CD4-positive, alpha-beta T cell treated with Interleukin-15 for 4 hours (primary cell): ENCODE measurements around the gene MRM2.

Experiments used
- DNase-seq: peaks from one replicate; pipeline ENCODE4 v3.0.0-alpha.2; 2020; ENCODE audit warnings: low spot score

MRM2 gene

DNA sequence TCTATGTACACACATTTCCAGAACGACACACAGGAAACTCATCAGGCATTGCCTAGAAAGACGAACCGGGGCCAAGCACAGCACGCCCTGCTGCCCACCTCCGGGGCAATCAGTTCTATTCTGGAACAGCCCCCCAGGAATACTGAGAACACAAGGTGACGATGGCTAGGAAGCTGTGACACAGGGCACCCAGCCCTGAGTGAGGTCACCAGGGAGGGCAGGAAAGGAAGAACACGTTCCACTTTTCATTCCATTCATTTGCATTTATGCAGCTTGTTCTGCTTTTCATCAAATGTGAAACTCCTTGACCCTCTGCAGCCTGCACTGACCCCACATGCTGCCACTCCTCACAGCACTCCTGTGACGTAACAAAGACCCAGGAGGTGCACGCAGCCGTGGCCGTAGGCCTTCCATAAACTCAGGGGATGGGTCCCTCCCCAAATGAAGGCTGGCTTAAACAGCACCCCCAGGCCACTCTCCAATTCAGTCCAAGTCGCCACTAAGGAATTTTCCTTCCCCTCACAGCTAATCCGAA lies 38.2 kb downstream of the MRM2 start:
- DNase-seq, result no peak

DNA sequence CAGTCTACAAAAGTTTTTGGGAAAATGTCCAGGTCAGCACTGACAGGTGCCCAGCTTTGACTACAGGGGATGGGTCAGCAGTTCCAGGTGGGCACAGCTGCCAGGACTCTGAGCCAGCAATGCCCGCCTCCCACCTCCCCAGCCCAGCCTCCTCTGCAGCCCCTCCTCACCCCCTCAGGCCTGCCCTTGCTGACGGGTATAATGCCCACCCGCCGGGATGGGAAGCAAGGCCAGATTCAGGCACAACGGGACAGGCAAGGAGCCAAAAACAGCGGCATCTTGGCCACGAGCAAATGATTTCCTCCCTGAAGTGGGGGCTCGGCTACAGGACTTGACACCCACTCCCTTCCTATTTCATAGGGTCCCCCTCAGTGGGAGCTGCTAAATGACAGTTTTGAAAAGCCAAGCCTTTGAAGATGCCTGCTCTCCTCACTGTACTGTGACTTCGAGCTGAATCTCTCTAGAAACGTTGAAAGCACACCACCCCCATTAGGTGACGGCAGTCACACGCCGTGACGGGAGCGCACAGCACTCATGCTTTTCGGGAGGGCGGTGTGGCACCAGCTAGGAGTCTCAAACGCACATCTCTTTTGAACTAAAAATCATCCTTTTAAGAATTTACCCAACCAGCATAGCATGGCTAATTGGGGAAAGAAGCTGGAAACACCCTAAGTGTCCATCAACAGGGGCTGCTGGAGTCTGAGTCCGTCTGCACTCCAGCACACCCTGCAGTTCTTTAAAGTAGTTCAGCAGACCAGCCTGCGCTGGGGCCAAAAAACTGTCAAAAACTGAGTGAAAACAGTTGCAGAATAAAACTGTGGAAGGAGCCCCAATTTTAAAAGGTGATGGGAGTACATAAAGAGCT lies 38.9 kb downstream of the MRM2 start:
- no peak for DNase-seq

DNA sequence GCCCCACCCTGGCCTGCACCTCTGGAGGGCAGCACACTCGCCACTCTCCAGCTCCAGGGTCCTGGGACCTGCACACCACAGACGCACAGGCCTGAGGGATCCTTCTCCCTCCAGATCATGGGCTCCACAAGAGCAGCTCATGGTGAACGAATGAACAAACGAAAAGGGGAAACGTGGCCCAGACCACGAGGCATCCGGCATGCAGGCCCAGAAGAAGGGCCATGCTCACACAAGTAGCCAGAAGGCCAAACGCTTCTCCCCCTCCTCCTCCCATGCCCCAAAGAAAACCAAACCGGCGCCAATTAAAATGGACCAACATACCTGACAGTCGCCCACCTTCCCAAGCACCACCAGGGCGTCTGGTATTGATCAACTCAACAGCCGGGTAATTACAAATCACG lies 39.6 kb downstream of the MRM2 start:
- no peak for DNase-seq

DNA sequence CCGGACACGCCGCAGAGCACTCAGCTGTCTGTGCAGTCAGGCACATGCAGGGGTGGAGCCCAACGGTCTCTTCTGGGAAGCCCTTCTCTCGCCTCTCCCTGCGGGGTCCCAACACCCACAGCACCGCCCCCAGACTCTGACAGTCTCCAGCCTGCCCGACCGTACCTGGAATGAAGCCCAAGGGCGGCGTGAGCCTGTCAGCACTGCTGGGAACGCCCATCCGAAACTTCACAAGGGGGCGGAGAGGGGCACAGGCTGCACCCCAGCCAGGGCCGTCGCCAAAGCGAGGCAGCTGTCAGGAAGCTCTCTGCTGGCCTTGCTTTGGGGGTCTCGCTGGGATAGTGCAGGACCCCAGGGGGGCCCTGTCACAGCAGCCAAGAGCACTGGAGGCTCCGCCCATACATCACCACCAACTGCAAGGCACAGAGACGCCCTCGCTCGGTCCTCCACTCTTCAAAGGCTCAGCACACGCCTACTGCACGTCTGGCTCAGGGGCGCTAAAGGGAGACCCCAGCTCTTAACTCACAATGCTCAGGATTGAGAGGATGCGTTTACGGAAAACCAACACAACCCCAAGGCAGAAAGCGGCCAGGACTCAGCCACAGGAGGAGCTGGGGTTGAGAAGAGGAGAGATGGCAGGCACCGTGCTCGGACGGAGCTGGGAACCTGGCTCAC lies 40.2 kb downstream of the MRM2 start:
- no peak for DNase-seq

DNA sequence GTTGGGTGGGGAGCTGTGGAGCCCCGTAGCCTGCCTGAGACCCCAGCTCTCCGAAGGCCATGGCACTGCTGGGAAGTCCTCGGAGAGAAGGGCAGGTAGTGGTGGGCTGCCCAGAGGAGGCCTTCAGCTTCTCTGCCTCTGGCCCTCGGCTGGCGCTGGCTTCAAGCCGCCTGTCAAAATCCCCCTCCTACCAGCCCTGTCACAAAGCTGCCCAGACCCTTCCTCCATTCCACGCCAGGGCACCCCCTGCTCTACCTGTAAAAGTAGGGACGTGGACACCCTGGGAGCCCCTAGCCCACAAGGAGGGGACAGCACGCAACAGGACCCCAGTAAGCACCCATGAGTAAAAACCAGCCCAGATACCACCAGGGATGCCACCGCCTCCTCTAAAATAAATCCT lies 40.9 kb downstream of the MRM2 start:
- DNase-seq, result no peak

DNA sequence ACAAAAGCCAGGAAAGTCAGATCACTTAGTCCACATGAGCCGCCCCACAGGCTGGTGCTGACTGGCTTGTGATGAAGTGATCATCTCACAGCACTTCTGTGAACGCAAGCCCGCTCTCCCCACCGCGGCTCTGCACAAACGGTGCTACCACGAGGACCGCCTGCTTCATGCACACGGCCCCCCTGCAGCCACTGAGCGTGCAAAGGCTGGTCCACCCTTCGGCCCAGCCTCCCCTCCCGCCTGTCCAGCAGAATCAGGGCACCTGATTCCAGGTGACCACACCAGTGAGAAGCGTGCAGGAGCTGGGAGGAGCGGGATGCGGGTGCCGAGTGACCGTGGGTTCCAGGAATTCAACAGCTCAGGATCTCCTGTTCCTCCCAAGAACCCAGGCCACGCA lies 41.4 kb downstream of the MRM2 start:
- DNase-seq, result no peak

DNA sequence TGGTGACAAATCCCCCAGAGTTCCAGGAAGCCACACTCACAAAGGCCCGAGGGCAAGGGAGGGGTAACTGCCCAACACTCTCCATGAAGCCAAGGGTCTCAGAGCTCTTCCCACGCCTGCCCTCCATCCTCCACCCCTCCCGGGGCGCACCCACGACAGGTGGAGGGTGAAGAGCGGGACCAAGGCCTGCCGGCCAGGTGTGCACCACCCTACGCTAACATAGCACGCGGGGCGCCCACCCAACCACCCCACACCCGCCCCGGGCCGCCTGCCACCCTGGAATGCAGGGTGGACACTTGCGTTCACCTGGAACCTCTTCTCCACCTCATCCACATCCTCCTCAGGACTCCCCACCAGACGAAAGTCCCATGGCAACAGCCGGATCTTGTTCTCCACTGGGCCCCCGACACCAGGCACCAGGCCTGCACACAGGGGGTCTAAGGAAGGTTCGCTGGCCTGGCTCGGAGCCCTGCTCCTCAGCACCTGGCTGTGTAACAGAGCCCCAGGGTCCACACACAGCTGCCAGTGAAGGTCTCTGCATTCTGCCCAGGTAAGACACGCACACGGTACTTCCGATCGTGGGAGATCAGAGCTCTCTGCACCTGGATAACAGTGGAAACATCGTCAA lies 41.9 kb downstream of the MRM2 start:
- no peak for DNase-seq

DNA sequence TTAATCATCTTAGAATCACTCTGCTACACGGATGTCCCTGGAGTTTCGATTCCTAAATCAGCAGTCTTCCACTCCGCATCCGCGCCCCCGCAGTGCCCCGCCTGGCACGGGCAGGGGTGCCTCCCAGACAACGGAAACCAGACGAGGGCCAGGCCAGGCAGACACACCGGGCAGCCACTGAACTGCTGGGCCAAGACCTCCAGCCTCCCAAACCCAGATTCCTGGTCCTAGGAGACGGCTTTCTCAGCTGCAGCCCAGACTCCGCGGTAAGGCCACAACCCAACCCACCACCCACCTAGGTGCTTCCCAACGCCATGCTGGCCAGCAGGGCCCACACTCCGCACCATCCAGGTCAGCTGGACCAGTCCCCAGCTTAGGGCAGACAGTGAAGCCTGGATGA lies 42.5 kb downstream of the MRM2 start:
- no peak for DNase-seq

DNA sequence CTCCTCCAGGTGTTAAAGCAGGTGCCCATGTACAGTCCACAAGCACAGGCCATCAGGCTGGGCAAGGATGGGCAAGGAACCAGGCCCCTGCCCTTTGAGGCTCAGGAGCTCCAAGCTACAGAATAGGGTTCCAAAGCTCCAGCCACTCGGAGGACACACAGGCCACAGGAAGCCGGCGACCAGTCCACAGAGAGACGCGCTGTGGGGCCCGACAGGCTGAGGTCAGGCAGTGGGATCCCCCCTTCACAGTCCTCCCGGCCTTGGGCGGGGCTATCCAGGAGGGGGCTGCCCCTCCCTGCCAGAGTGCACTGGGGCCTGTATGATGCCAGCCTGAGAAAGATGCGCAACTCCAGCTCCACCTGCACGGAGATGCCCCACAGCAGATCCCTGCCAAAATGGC lies 43.2 kb downstream of the MRM2 start:
- DNase-seq, result no peak

DNA sequence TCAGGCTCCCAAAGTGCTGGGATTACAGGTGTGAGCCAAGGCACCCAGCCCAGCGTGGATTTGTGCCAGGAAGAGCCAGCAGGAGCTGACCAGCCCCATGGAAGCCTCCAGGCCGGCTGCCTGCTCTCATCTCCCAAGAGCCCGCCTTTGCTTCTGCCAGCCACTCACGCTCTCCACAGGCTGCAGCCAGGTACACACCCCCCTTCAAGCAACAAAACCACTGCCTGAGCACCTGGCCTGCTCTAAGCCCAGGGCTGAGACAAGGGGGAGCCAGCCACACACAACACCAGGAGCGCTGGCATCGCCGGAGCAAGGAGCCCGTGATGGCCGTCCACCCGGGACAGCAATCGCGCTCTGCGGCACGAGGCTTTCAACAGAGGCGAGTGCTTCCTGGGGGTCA lies 43.8 kb downstream of the MRM2 start:
- no peak for DNase-seq

DNA sequence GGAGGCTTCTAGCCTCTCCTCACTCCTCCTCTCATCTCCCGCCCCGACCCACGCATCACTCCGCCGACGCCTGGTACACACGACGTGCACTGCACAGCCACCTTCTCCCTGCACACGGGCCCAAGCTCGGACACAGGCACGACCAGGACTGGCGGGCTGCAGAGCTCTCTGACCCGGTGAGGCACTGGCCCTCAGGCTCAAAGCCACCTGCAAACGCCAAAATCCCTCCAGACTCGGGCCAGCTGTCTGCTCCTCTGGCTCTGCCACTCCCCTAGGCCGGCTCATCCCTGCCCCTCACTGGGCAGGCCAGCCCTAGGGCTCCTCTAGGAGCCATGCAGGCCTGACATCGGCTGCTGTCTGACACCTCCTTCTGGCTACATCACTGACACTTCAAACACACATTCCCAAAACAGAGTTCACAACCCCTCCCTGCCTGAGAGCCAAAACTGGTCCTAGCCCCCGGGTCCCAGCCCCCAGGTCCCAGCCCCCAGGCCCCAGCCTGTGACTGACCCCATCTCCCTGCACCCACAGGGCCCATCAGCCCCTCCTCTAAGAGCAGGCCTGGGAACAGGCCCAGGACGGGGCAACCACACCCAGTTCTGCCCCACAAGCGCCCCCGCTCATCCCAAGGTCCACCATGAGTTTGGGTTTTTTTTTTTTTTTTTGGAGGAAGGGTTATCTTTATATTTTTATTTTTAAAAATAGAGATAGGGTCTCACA lies 44.4 kb downstream of the MRM2 start:
- DNase-seq, result no peak

DNA sequence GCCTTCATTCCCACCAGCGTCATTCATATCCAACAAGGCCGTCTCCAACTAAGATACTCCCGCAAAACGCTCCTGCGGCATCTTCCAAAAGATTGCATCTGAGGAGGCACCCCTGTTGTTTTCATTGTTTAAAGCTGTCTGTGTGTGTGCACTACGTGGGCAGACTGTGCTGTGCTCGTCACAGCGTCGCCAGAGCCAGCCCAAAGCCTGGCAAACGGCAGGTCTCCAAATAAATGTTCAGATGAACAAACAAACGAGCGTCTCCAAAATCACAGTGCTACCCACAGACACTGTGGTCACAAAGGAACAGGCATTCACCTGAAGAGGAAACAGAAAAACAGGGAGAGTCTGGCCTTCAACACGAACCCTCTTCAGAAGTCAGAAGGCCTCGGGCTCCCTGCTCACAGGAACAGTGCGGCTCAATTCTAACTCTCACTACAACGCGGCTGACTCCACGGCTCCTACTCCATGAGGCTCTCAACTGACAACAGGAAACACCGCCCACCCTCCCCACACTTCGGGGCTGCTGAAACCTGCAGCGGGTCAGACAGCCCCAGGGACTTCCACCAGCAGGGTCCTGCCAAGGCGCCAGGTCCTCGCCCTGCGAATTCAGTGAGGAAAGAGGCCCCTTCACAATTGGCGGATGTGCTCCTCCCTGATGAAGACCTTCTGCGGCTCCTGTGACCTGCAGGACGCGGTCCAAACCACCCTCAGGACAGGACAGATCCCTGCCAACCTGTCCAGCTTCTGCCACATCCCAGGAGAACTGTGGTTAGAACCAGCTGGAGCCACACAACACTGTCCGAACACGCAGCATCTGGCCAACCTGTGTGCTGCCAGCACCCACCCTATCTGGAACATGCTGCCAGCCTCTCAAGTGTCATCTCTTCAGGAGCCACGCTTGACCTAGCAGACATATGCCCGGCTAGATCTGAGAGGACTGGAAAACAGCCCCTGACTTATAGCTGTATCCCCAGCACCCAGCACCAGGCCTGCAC lies 45.3 kb downstream of the MRM2 start:
- DNase-seq, result no peak

DNA sequence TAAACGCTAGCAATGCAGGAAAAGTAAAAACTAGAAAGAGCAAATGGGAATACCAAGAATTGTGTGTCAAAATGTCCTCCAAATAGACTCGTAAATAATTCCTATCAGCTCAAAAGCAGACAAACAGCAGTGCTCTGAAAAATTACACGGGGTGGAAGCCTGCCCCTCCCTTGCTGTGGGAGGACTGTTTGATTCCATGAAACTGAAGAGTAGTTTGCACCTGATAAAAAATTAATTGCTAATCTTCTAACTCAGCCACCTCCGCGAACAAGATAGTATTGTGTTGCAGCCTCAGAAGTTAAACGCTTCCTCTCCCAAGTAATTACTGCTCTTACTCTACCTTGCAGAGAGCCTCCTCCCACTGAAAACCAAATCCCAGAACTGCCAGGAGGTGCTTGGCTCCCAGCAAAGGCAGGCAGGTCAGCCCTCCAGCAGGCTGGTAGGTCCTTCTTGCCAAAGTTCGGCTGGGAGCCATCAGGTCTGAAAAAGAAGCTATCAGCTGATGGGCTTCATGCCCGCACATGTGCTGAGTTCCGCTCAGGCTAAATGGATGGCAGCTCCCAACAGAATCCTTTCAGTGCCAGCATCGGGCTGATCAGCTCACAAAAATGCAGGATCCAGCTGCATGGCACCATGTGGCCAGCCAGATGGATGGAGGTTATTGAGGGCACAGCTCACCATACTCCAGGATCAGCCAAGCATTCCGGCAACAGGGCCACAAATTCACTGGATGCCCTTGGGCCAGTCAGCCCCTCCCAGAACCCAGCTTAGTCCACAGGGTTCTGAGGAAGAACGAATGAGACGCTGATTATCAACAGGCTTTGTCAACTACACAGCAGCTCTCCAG lies 46.4 kb downstream of the MRM2 start:
- DNase-seq, result no peak

DNA sequence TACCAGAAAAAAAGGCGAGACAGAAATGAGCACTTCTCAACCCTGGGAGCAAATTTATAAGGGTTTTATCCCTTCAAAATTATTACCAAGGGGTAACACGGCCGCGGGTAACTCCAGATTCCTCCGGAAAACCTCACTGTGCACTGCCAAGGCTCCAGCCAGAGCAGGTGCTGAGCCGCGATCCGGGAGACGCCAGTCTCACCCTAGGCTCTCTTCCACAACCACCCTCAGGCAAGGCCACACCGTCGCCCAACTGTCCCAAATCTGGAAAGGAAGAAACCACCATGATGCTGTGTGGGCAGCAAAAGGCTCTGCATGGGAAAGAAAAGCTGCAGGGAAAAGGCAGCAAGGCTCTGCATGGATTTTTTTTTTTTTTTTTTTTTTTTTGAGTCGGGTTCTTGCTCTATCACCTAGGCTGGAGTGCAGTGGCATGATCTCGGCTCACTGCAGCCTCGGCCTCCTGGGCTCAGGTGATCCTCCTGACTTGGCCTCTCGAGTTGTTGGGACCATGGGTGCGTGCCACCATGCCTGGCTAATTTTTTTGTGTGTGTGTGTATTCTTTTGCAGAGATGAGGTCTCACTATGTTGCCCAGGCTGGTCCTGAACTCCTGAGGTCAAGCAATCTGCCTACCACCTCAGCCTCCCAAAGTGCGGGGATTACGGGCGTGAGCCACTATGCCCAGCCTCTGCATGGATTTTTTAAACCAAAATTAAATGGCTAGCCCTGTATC lies 48.3 kb downstream of the MRM2 start:
- no peak for DNase-seq

DNA sequence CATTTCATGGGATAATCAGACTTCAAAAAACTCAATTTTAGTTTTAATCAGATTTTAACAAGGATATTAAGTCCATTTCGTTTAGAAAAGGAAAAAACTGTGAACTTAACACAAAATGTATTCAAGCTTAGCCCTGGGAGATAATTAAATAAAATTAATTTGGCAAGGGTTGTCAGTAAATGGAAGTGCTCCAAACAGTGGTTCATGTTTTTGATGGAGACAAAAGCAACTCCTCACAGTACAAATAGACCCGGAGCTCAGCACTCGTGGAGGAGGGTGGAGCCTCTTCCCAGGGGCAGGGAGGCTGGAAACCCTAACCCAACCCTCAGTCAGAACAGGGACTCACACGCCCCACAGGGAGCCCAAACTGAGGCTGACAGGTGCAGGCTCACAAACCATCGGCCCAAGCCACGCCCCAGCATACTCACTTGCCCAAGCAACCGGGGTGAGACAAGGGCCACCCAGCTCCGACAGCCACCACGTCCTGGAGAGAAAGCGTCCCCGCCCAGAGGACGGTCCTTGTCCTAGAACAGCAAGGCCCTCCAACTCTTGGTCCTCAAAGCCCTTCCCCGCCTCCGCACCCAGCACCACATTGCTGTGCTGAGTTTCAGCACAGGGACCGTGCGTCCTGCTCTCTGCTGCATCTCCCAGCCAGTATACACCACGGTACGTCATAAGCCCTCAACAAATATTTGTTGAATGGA lies 49.0 kb downstream of the MRM2 start:
- no peak for DNase-seq

DNA sequence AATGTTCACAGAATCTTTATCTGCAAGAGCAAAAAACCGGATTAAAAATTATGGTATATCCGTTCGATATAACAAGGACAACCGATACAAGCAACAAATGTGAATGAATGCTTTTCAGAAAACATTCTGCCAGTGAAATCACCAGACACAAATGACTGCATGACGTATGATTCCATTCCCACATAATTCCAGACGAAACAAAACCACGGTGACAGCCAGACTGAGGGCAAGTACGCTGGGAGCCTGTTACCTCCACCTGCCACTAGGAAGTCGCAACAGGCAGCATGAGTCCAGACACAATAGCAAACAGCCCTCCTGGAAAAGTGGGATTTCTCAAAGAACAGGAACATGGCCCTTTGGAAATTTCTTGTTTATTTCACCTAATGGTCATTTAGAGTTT lies 51.0 kb downstream of the MRM2 start:
- no peak for DNase-seq

DNA sequence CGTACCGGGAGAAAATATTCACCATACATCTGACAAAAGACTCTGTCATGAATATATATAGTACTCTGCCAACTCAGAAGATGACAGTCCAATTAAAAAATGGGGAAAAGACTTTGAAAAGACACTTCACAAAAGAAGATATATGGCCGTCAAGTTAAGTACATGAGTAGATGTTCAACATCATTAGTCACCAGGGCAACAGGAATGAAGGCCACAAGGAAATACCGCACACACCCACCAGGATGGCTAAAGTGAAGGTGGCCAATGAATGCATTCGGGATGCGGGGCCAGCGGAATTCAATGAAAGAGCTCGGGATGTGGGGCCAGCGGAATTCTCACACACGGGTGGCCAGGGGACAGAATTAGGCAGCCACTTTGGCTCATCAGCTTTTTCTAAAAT lies 51.5 kb downstream of the MRM2 start:
- DNase-seq, result no peak

DNA sequence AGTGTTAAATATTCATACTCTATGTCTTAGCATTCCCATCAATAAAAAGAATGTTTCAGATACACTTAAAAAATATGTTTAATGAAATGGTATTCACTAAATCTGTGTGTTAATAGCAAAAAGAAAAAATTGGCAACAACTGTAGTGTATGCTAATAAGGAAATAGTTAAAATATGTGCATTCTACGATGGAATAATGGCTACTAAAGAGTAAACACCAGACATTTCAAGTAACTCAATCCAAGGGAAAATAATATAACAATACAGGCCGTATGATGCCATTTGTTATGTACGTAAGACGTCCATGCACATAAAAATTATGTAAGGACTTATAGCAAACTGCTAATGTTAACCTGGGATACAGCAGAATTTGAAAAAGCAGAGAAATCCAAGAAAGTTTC lies 55.8 kb downstream of the MRM2 start:
- no peak for DNase-seq

DNA sequence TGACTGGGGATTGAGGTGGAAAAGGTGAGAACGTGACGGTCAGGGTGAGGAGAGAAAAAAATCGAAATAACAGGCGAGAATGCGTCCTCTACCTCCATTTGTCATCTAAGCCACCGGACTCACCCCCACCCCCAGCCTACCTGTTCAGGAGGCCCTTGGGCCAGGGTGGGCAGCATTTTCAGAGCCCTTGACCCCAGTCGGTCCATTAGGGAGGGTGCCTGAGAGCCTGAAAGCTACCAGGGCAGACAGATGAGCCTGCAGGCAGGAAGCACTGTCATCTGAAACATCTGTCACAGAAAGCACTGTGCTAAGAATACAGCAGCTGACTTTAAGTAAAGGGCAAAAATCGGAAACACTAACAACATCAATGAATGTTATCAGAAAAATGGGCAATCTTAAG lies 56.3 kb downstream of the MRM2 start:
- DNase-seq, result no peak
